Cardiac muscle cell (in vitro differentiated cells and primary cell): Measurements from ENCODE around the gene SPON1. TPM values are rescaled to one million over a fixed set of nuclear protein-coding genes. Genes with fewer than 3 reads are reported as not detected.

Source experiments
- DNase-seq, 2 donors: peaks; one replicate each; pipeline versions ENCODE4 v3.0.0 to v3.0.0-alpha.2; 2010 to 2017; ENCODE audit warnings: low read depth in 1 of 2, low spot score in 1 of 2
- H3K27ac ChIP-seq: fragments of 200-600 bp; sonication (generic); 2 replicates; pipeline ENCODE4 v1.5.1; 2016
- H3K27me3 ChIP-seq: fragments of 200-600 bp; sonication (generic); 2 replicates; pipeline ENCODE4 v1.6.0; 2016; ENCODE audit warnings: control low read depth
- H3K36me3 ChIP-seq: fragments of 200-600 bp; sonication (generic); 2 replicates; pipeline ENCODE4 v1.5.1; 2016; ENCODE audit warnings: control low read depth
- H3K4me1 ChIP-seq: fragments of 200-600 bp; sonication (generic); 2 replicates; pipeline ENCODE4 v1.8.1; 2017; ENCODE audit warnings: low read depth, mild to moderate bottlenecking, mixed run types
- H3K4me3 ChIP-seq: fragments of 200-600 bp; sonication (generic); 2 replicates; pipeline ENCODE4 v1.5.1; 2016; ENCODE audit warnings: mild to moderate bottlenecking
- H3K9me3 ChIP-seq: fragments of 200-600 bp; sonication (generic); 2 replicates; pipeline ENCODE4 v1.5.1; 2017; ENCODE audit warnings: low read depth, mild to moderate bottlenecking, control low read depth
- CTCF ChIP-seq: IDR thresholded peaks from 2 replicates; pipeline ENCODE4 v1.5.1; 2012; ENCODE audit warnings: low read depth, mild to moderate bottlenecking, low read length
- polyA plus RNA-seq: library from polyadenylated mRNA; unstranded; fragments of >200 nt; fragmentation: Nextera tagmentation; extraction: Ambion mirVana; gene quantifications from 2 replicates; pipeline ENCODE4 v1.2.1, GENCODE V29; 2016
- total RNA-seq: library from RNA; depleted of rRNA; stranded (reverse); fragments of >200 nt; gene quantifications from 2 replicates; pipeline ENCODE4 v1.2.3, GENCODE V29; 2016

The SPON1 gene
- total and polyA plus RNA-seq, 2 experiments from 2014 or later, result 13.3 to 22.0 TPM

DNA sequence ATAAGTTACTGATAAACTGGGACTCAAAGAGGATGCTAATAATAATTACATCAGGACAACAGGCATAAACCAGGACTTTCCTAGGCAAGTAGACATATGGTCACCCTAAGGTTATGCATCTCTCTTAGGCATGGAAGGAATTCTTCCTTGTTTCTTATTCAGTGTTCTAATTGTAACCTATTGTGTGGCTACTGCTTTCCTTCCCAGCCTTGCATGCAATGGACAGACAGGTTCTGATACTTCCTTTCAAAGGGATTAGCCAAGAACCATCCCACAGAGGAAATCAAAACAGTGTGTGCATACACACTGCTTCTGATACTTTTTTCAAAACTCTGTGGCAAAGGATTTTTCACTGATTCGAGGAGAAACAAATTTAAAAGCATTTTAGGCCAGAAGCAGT lies 348.2 kb downstream of the SPON1 start:
- H3K27me3 ChIP-seq, result no peaks in the 10 kb centered on the region

DNA sequence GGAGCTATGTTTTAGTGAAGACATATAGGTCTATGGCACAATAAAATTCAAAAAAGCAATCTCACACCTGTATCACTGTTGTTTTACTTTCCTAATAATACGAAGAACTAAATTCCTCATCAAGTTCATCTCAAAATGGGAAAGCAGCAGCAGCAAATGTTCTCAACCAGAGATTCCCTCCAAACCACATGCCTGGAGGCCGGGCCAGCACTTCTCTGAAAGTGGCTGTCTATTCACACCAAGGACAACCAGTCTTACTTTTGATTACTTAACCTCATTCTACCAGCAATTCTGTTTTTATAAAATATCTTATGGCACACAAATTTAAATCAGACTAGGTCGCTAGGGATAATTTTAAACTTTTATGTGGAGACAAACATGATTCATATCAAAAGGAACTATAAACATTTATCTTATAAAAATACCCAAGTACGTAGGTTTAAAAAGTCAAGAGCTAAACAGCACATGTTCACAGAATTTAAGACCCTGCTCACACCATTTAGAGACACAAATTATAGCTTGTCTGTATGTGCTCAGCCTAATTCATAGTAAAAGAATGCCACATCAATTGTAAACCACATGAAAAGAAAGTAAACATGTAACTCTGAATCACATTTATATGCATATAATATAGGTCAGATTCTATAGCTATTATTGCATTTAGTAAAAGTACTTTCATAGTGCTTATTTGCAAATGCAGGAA lies 350.4 kb downstream of the SPON1 start:
- no peak overlapping the region for H3K4me3 ChIP-seq
- no peaks in the 10 kb centered on the region for H3K27me3 ChIP-seq
- H3K36me3 ChIP-seq, result no peaks in the 10 kb centered on the region
- no peak for DNase-seq
- H3K9me3 ChIP-seq, result no peaks in the 10 kb centered on the region
- H3K27ac ChIP-seq, result no peak overlapping the region
- H3K4me1 ChIP-seq, result peaks cover 31% of the 10 kb centered on the region
- no peak for TF ChIP-seq CTCF

More for the DNA sequence above, 348.2 kb downstream of the SPON1 start:
- H3K9me3 ChIP-seq, result no peaks in the 10 kb centered on the region
- peaks cover 31% of the 10 kb centered on the region for H3K4me1 ChIP-seq
- DNase-seq, result peak in 1 of 2 donors; percentile 43
- no peak for TF ChIP-seq CTCF
- peak overlapping the region; percentile 84 for H3K27ac ChIP-seq
- no peak overlapping the region for H3K4me3 ChIP-seq
- H3K36me3 ChIP-seq, result no peaks in the 10 kb centered on the region

- no peak overlapping the region for H3K4me3 ChIP-seq
- peaks cover 25% of the 10 kb centered on the region for H3K4me1 ChIP-seq
- no peaks in the 10 kb centered on the region for H3K9me3 ChIP-seq
- H3K36me3 ChIP-seq, result no peaks in the 10 kb centered on the region
- H3K27ac ChIP-seq, result no peak overlapping the region
- no peak for TF ChIP-seq CTCF
- DNase-seq, result no peak
- H3K27me3 ChIP-seq, result no peaks in the 10 kb centered on the region
Observed at GRCh38 chr11:14314127-14314526, 351.6 kb downstream of the SPON1 start.

DNA sequence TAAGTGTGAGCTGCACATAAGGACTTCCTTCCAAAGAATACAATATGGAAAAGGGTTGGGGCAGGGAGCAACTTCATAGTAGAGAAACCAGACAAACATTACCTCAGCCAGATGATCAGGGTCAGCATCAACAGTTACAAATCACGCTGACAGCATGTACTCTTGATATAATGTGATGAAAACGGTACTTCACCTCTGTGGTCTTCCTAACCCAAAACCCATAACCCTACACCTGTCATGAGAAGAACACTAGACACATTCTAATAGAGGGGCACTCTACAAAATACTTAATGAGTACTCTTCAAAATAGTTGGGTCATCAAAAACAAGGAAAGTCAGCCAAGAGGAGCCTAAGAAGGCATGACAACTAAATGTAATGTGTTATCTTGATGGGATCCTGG lies 352.6 kb downstream of the SPON1 start:
- H3K27me3 ChIP-seq, result no peaks in the 10 kb centered on the region
- H3K36me3 ChIP-seq, result no peaks in the 10 kb centered on the region
- H3K9me3 ChIP-seq, result no peaks in the 10 kb centered on the region
- DNase-seq, result no peak
- H3K4me3 ChIP-seq, result no peak overlapping the region
- peaks cover 15% of the 10 kb centered on the region for H3K4me1 ChIP-seq
- H3K27ac ChIP-seq, result no peak overlapping the region
- no peak for TF ChIP-seq CTCF
